RWPE2 (cell line): Measurements from ENCODE around the gene FRAS1.

Source experiments
- ATAC-seq: fragments of 200-7000 bp; cut with Tn5 transposase; 3 replicates; pipeline ENCODE4 v1.9.1; 2021; ENCODE audit warnings: low read depth
- DNase-seq: peaks from one replicate; pipeline ENCODE4 v3.0.0-alpha.2; 2020; ENCODE audit warnings: low spot score
- H3K27ac ChIP-seq: fragments of 450-650 bp; 2 replicates; pipeline ENCODE4 v1.5.1; 2017; ENCODE audit warnings: mild to moderate bottlenecking; ENCODE audit not compliant: poor library complexity, severe bottlenecking
- H3K27me3 ChIP-seq: fragments of 250-450 bp; sonication (Bioruptor Pico); 2 replicates; pipeline ENCODE4 v1.5.1; 2021; ENCODE audit warnings: mild to moderate bottlenecking, moderate library complexity; ENCODE audit not compliant: insufficient read depth, poor library complexity, severe bottlenecking
- H3K36me3 ChIP-seq: fragments of 250-450 bp; sonication (Bioruptor Pico); 2 replicates; pipeline ENCODE4 v1.5.1; 2020; ENCODE audit warnings: low read depth, mild to moderate bottlenecking, moderate library complexity
- H3K4me1 ChIP-seq: fragments of 250-450 bp; sonication (Bioruptor Pico); 2 replicates; pipeline ENCODE4 v1.5.1; 2021; ENCODE audit warnings: mild to moderate bottlenecking, moderate library complexity; ENCODE audit not compliant: insufficient read depth, poor library complexity, severe bottlenecking
- H3K4me3 ChIP-seq: fragments of 250-450 bp; sonication (Bioruptor Pico); 2 replicates; pipeline ENCODE4 v1.5.1; 2021; ENCODE audit warnings: mild to moderate bottlenecking, moderate library complexity; ENCODE audit not compliant: severe bottlenecking
- H3K9me3 ChIP-seq: fragments of 250-450 bp; sonication (Bioruptor Pico); 2 replicates; pipeline ENCODE4 v1.5.1; 2021; ENCODE audit warnings: mild to moderate bottlenecking, moderate library complexity; ENCODE audit not compliant: severe bottlenecking
- TF ChIP-seq, protein P1 (sequence below): fragments of 450-650 bp; IDR thresholded peaks from one replicate; pipeline ENCODE4 v1.5.1; 2017; ENCODE audit warnings: mild to moderate bottlenecking, moderate library complexity; ENCODE audit not compliant: poor library complexity, severe bottlenecking

The FRAS1 gene

DNA sequence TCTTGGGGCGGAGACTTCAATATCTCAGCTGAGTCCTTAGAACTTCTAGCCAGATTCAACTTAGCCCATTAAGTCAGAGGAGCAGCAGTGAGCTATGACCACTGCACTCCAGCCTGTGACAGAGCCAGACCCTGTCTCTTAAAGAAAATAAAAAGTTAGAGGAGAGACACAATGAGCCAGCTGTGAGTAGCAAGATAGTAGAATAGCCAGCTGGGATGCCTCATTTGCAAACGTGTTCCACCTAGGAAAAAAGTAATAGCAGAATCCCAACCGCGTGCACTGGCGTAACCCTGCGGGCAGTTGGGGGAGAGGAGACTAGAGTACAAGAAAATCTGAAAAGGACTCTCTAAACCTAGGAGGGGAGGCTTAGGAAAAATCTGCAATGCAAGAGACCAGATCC, 361.3 kb downstream of the FRAS1 start:
- no peak overlapping the region for H3K4me3 ChIP-seq
- no peaks in the 10 kb centered on the region for H3K27me3 ChIP-seq
- no peak overlapping the region for H3K27ac ChIP-seq
- H3K9me3 ChIP-seq: no peaks in the 10 kb centered on the region
- TF ChIP-seq, protein P1, sequence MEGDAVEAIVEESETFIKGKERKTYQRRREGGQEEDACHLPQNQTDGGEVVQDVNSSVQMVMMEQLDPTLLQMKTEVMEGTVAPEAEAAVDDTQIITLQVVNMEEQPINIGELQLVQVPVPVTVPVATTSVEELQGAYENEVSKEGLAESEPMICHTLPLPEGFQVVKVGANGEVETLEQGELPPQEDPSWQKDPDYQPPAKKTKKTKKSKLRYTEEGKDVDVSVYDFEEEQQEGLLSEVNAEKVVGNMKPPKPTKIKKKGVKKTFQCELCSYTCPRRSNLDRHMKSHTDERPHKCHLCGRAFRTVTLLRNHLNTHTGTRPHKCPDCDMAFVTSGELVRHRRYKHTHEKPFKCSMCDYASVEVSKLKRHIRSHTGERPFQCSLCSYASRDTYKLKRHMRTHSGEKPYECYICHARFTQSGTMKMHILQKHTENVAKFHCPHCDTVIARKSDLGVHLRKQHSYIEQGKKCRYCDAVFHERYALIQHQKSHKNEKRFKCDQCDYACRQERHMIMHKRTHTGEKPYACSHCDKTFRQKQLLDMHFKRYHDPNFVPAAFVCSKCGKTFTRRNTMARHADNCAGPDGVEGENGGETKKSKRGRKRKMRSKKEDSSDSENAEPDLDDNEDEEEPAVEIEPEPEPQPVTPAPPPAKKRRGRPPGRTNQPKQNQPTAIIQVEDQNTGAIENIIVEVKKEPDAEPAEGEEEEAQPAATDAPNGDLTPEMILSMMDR: no peak
- H3K36me3 ChIP-seq: no peaks in the 10 kb centered on the region
- ATAC-seq: no peak
- peaks cover 7% of the 10 kb centered on the region for H3K4me1 ChIP-seq
- no peak for DNase-seq

DNA sequence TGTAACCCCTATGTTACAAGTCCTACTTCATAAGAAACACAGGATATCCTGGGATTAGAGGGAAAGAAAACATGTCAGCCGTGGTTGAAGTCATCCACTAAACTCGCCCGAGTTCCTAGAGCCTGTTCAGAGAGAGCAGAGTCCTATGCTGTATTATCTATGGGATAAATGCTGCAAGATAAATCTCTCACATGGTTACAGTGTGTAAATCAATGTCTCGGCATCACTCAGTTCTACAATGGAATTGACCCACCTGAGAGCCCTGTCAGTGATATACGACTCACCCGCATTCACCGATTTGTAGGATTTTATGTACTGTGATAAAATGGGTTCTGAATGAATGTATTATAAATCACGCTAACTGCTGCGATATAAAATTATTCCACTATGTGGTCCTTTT, 366.7 kb downstream of the FRAS1 start:
- no peaks in the 10 kb centered on the region for H3K4me1 ChIP-seq
- TF ChIP-seq, protein P1: no peak
- no peak overlapping the region for H3K4me3 ChIP-seq
- ATAC-seq (no peak), DNase-seq (no peak)
- H3K27me3 ChIP-seq: no peaks in the 10 kb centered on the region
- H3K36me3 ChIP-seq: no peaks in the 10 kb centered on the region
- H3K27ac ChIP-seq: no peak overlapping the region
- no peaks in the 10 kb centered on the region for H3K9me3 ChIP-seq

DNA sequence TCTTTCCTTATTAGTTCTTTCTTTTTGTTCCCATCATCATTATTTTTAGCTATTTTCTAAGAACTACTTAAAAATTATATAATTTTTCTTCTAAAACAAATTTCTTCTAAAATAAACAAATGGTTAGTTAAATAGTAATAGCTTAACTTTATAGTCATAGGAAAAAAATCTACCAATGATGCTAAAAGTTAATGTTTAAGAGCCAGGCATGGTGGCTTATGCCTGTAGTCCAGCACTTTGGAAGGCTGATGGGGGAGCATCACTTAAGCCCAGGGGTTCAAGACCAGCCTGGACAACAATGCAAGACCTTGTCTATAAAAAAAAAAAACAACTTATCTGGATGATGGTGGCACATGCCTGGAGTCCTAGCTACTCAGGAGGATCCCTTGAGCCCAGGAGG, 367.3 kb downstream of the FRAS1 start:
- H3K36me3 ChIP-seq: no peaks in the 10 kb centered on the region
- H3K4me3 ChIP-seq: no peak overlapping the region
- TF ChIP-seq, protein P1: no peak
- H3K4me1 ChIP-seq: no peaks in the 10 kb centered on the region
- no peaks in the 10 kb centered on the region for H3K9me3 ChIP-seq
- DNase-seq (no peak), ATAC-seq (no peak)
- no peak overlapping the region for H3K27ac ChIP-seq
- H3K27me3 ChIP-seq: no peaks in the 10 kb centered on the region

- H3K27ac ChIP-seq: no peak overlapping the region
- H3K4me1 ChIP-seq: no peaks in the 10 kb centered on the region
- no peaks in the 10 kb centered on the region for H3K27me3 ChIP-seq
- ATAC-seq: no peak
- TF ChIP-seq, protein P1: no peak
- no peaks in the 10 kb centered on the region for H3K36me3 ChIP-seq
- DNase-seq: no peak
- H3K9me3 ChIP-seq: no peaks in the 10 kb centered on the region
- H3K4me3 ChIP-seq: no peak overlapping the region
These were observed 369.8 kb downstream of the FRAS1 start for GRCh38 chr4:78426972-78427371.

DNA sequence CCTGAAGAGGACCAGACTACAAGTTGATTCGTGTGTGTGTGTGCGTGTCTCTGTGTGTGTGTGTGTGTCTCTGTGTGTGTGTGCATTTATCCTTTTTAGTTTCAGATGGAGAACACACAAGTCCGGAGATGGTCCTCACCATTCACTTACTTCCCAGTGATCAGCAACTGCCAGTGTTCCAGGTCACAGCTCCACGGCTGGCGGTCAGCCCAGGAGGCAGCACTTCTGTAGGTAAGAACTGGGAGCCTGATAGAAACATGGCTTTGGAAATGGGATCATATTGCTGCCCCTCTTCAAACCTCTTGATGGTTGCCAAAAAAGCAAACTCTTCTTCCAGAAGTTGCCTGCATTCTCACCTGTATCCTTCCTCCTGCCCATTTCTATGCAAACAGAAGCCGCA, 371.9 kb downstream of the FRAS1 start:
- Histone ChIP-seq H3K4me1 (no peaks in the 10 kb centered on the region), H3K9me3 (no peaks in the 10 kb centered on the region), H3K27me3 (no peaks in the 10 kb centered on the region), H3K36me3 (no peaks in the 10 kb centered on the region), H3K4me3 (no peak overlapping the region), H3K27ac (no peak overlapping the region)
- TF ChIP-seq, protein P1: no peak
- DNase-seq (no peak), ATAC-seq (no peak)
